ENCODE results near the gene TMC1.

The TMC1 gene

DNA sequence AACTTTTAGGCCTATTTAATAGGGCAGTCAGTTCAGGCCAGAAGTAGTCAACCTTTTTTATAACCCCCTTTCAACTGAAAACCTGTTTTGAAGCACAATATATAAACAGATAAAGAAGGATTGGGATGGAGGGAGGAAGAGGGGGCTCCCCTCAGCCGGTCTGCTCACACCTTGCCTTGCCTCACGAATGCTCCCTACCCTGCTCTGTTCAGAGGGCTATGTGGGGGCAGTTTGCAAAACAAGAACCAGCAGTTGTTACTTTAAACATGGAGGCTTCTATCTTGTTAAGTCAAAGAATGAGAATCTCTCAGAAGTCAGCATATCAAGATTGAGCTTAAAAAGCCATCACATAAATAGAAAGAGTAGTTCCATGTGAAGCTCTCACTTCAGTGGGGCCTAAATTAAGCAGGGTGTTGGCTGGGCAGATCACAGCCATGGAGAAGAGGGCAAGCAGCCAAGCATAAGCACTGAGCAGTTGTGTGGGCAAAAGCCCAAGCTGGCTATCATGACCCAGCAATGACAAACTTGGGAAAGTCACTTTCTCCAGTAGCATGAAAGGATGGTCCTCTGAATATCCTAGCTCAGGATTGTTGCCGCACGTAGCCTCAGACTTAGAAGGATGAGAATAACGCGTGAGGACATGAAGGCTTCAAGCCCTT is 360.8 kb downstream of the TMC1 start:
- DNase-seq = no peak

DNA sequence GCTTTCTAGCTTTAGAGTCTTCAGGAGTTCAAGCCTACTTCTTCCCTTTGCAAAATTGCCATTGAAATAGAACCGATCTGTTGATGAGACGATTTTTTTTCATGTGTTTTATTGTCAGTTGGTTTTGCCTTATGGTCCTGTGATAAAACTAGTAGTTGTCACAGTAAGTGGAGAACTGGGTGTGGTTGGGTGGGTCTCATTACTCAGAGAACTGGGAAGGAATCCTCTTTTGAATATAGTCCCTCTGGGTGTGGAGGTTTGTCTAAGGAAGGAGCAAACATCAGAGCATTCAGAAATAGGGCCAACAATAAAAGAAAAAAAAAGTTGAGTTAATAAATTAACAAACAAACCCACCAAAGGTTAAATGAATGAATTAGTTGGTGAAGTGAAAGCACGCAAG is 362.5 kb downstream of the TMC1 start:
- no peak for DNase-seq

DNA sequence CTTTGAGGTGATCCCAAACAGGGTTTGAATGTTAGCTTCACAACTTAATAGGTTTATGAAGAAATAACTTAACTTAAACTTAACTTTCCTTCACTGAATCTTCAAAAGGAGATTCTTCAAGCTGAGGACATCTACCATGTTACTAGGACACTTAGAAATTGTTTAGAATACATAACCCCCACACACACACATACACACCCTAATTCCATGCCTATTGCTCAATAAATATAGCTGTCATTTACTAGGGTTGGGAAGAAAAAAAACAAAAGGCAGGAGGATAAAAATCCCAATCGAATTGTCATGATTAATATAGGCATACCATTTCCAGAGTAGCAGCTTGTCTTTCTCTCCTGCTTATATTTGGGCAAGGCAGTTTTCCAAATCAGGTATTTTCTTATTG is 363.1 kb downstream of the TMC1 start:
- DNase-seq = no peak
